Cortex of kidney (tissue), 1 donor: ENCODE data around the gene ZNF316.
"Not testable (repeated sequence)": the region's sequence is repeated elsewhere in the genome, so short reads cannot be mapped to it uniquely, and the experiment has no call there.

Experiments used
- DNase-seq: peaks from one replicate; lab custom pipeline; 2025; lab: John Stamatoyannopoulos, UW

Gene ZNF316

GRCh38 chr7:6621195-6622133 is 15.7 kb upstream of the ZNF316 start:
- DNase-seq = no peak

GRCh38 chr7:6622134-6622710 is 14.9 kb upstream of the ZNF316 start:
- no peak for DNase-seq

- DNase-seq = no peak
Observed at GRCh38 chr7:6623589-6624245, 13.4 kb upstream of the ZNF316 start.

GRCh38 chr7:6624246-6624611 is 12.9 kb upstream of the ZNF316 start:
- no peak for DNase-seq

GRCh38 chr7:6628045-6628444 is 9.1 kb upstream of the ZNF316 start:
- no peak for DNase-seq

- no peak for DNase-seq
Observed at GRCh38 chr7:6630007-6630849, 6.9 kb upstream of the ZNF316 start.

GRCh38 chr7:6631605-6632004 is 5.5 kb upstream of the ZNF316 start:
- no peak for DNase-seq

- no peak for DNase-seq
Observed at GRCh38 chr7:6634021-6634420, 3.1 kb upstream of the ZNF316 start.

GRCh38 chr7:6634971-6635370 is 2.1 kb upstream of the ZNF316 start:
- not testable (repeated sequence) for DNase-seq

GRCh38 chr7:6637544-6638229 is 569 bp downstream of the ZNF316 start:
- DNase-seq = no peak

GRCh38 chr7:6639032-6639431 is 1.9 kb downstream of the ZNF316 start:
- no peak for DNase-seq

- no peak for DNase-seq
Observed at GRCh38 chr7:6639627-6640026, 2.5 kb downstream of the ZNF316 start.

- no peak for DNase-seq
Observed at GRCh38 chr7:6640246-6640721, 3.2 kb downstream of the ZNF316 start.

- DNase-seq = no peak
Observed at GRCh38 chr7:6641305-6642035, 4.4 kb downstream of the ZNF316 start.

GRCh38 chr7:6642239-6642839 is 5.2 kb downstream of the ZNF316 start:
- no peak for DNase-seq

GRCh38 chr7:6642861-6643640 is 5.9 kb downstream of the ZNF316 start:
- no peak for DNase-seq

- no peak for DNase-seq
Observed at GRCh38 chr7:6643915-6644625, 7.0 kb downstream of the ZNF316 start.

GRCh38 chr7:6644728-6645127 is 7.6 kb downstream of the ZNF316 start:
- DNase-seq = no peak

- no peak for DNase-seq
Observed at GRCh38 chr7:6646465-6646864, 9.3 kb downstream of the ZNF316 start.
